Bronchial epithelial cell (primary cell): Measurements from ENCODE around the gene DSCAML1. TPM values are rescaled to one million over a fixed set of nuclear protein-coding genes. Genes with fewer than 3 reads are reported as not detected.

ENCODE experiments used
- DNase-seq: peaks from one replicate; pipeline ENCODE4 v3.0.0-alpha.2; 2010; ENCODE audit warnings: low read depth
- FAIRE-seq: peaks from 2 replicates; lab custom pipeline; 2011; peaks lifted over from hg19 to GRCh38; lab: Jason Lieb, UNC
- H3K27me3 ChIP-seq: 2 replicates; pipeline ENCODE4 v1.5.1; 2011; ENCODE audit warnings: low read length; ENCODE audit not compliant: control insufficient read depth, insufficient read depth
- H3K36me3 ChIP-seq: 2 replicates; pipeline ENCODE4 v1.5.1; 2011; ENCODE audit warnings: low read length; ENCODE audit not compliant: control insufficient read depth, insufficient read depth
- H3K4me3 ChIP-seq: 2 replicates; pipeline ENCODE4 v1.5.1; 2011; ENCODE audit warnings: mild to moderate bottlenecking, low read depth, low read length, control low read depth
- CTCF ChIP-seq: IDR thresholded peaks from 2 replicates; pipeline ENCODE4 v1.5.1; 2011; ENCODE audit warnings: mild to moderate bottlenecking, moderate library complexity, low read length, control low read depth, inconsistent platforms; ENCODE audit not compliant: insufficient read depth, severe bottlenecking
- total RNA-seq: library from RNA; depleted of rRNA; stranded (reverse); fragments of >200 nt; gene quantifications from 2 replicates; pipeline ENCODE4 v1.2.1, GENCODE V29; 2014

Gene DSCAML1
- total RNA-seq, 1 donor from 2014 or later = under 0.01 TPM

- no peak for FAIRE-seq
- DNase-seq = no peak
- peaks cover 3% of the 10 kb centered on the region for H3K27me3 ChIP-seq
- no peaks in the 10 kb centered on the region for H3K36me3 ChIP-seq
- no peak overlapping the region for H3K4me3 ChIP-seq
- no peak for TF ChIP-seq CTCF
Observed at GRCh38 chr11:117492578-117493251, 304.3 kb downstream of the DSCAML1 start.

GRCh38 chr11:117490911-117491310, 306.1 kb downstream of the DSCAML1 start:
- H3K36me3 ChIP-seq = no peaks in the 10 kb centered on the region
- no peak for TF ChIP-seq CTCF
- FAIRE-seq (no peak), DNase-seq (no peak)
- H3K27me3 ChIP-seq = peaks cover 3% of the 10 kb centered on the region
- H3K4me3 ChIP-seq = no peak overlapping the region

GRCh38 chr11:117489999-117490679, 306.9 kb downstream of the DSCAML1 start:
- Histone ChIP-seq H3K4me3 (no peak overlapping the region), H3K27me3 (peaks cover 3% of the 10 kb centered on the region), H3K36me3 (no peaks in the 10 kb centered on the region)
- TF ChIP-seq CTCF = no peak
- FAIRE-seq (no peak), DNase-seq (no peak)

GRCh38 chr11:117488996-117489952, 307.7 kb downstream of the DSCAML1 start:
- no peaks in the 10 kb centered on the region for H3K36me3 ChIP-seq
- no peak for FAIRE-seq
- peaks cover 3% of the 10 kb centered on the region for H3K27me3 ChIP-seq
- no peak for DNase-seq
- no peak for TF ChIP-seq CTCF
- H3K4me3 ChIP-seq = no peak overlapping the region

GRCh38 chr11:117486059-117486458, 311.0 kb downstream of the DSCAML1 start:
- FAIRE-seq = no peak
- Histone ChIP-seq H3K4me3 (no peak overlapping the region), H3K27me3 (peaks cover 3% of the 10 kb centered on the region), H3K36me3 (no peaks in the 10 kb centered on the region)
- no peak for TF ChIP-seq CTCF
- DNase-seq = no peak
